ENCODE measurements around the gene HSPB1.
A peak's percentile ranks its signal among the peaks of the same experiment; 100 is the strongest.

GRCh38 chr7:76291351-76292212, 10.9 kb upstream of the HSPB1 start:
- TF ChIP-seq, protein P1, sequence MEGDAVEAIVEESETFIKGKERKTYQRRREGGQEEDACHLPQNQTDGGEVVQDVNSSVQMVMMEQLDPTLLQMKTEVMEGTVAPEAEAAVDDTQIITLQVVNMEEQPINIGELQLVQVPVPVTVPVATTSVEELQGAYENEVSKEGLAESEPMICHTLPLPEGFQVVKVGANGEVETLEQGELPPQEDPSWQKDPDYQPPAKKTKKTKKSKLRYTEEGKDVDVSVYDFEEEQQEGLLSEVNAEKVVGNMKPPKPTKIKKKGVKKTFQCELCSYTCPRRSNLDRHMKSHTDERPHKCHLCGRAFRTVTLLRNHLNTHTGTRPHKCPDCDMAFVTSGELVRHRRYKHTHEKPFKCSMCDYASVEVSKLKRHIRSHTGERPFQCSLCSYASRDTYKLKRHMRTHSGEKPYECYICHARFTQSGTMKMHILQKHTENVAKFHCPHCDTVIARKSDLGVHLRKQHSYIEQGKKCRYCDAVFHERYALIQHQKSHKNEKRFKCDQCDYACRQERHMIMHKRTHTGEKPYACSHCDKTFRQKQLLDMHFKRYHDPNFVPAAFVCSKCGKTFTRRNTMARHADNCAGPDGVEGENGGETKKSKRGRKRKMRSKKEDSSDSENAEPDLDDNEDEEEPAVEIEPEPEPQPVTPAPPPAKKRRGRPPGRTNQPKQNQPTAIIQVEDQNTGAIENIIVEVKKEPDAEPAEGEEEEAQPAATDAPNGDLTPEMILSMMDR (IDR thresholded peaks at IDR 0.05): peak in 6 of 7 experiments; percentile 53 to 100 (median 98)
- no peak for TF ChIP-seq POLR2A (IDR thresholded peaks at IDR 0.05)
